ENCODE results near the gene CRTC3.
"Not testable (repeated sequence)": the region's sequence is repeated elsewhere in the genome, so short reads cannot be mapped to it uniquely, and the experiment has no call there.

Gene CRTC3

GRCh38 chr15:90523373-90523772 lies 6.3 kb upstream of the CRTC3 start:
- no peak for DNase-seq (ENCODE audit: low read depth)

- not testable (repeated sequence) for DNase-seq (ENCODE audit: low read depth)
Observed at GRCh38 chr15:90524018-90524803, 5.5 kb upstream of the CRTC3 start.

GRCh38 chr15:90529011-90529370 lies 732 bp upstream of the CRTC3 start:
- DNase-seq (ENCODE audit: low read depth): no peak

- peak; percentile 23 for DNase-seq (ENCODE audit: low read depth)
Observed at GRCh38 chr15:90530250-90531051, 728 bp downstream of the CRTC3 start.

- no peak for DNase-seq (ENCODE audit: low read depth)
Observed at GRCh38 chr15:90531147-90531546, 1.4 kb downstream of the CRTC3 start.

- no peak for DNase-seq (ENCODE audit: low read depth)
Observed at GRCh38 chr15:90535254-90535653, 5.5 kb downstream of the CRTC3 start.

GRCh38 chr15:90539789-90540188 lies 10.1 kb downstream of the CRTC3 start:
- no peak for DNase-seq (ENCODE audit: low read depth)

GRCh38 chr15:90540768-90541167 lies 11.0 kb downstream of the CRTC3 start:
- no peak for DNase-seq (ENCODE audit: low read depth)

- no peak for DNase-seq (ENCODE audit: low read depth)
Observed at GRCh38 chr15:90545095-90545494, 15.4 kb downstream of the CRTC3 start.

GRCh38 chr15:90547540-90547939 lies 17.8 kb downstream of the CRTC3 start:
- no peak for DNase-seq (ENCODE audit: low read depth)

- no peak for DNase-seq (ENCODE audit: low read depth)
Observed at GRCh38 chr15:90550919-90551318, 21.2 kb downstream of the CRTC3 start.

GRCh38 chr15:90552162-90552928 lies 22.6 kb downstream of the CRTC3 start:
- DNase-seq (ENCODE audit: low read depth): no peak

GRCh38 chr15:90552929-90553211 lies 23.1 kb downstream of the CRTC3 start:
- DNase-seq (ENCODE audit: low read depth): no peak

GRCh38 chr15:90553248-90553745 lies 23.6 kb downstream of the CRTC3 start:
- no peak for DNase-seq (ENCODE audit: low read depth)

GRCh38 chr15:90557186-90558084 lies 27.7 kb downstream of the CRTC3 start:
- no peak for DNase-seq (ENCODE audit: low read depth)

GRCh38 chr15:90558171-90558573 lies 28.4 kb downstream of the CRTC3 start:
- no peak for DNase-seq (ENCODE audit: low read depth)

GRCh38 chr15:90559119-90559518 lies 29.4 kb downstream of the CRTC3 start:
- DNase-seq (ENCODE audit: low read depth): no peak

- no peak for DNase-seq (ENCODE audit: low read depth)
Observed at GRCh38 chr15:90560229-90560776, 30.6 kb downstream of the CRTC3 start.

GRCh38 chr15:90561344-90562244 lies 31.9 kb downstream of the CRTC3 start:
- DNase-seq (ENCODE audit: low read depth): no peak

GRCh38 chr15:90562669-90563068 lies 32.9 kb downstream of the CRTC3 start:
- no peak for DNase-seq (ENCODE audit: low read depth)
